Measurements from ENCODE around the gene ATG16L2. TPM values are rescaled to one million over a fixed set of nuclear protein-coding genes. Genes with fewer than 3 reads are reported as not detected.

Gene ATG16L2
- total and polyA plus RNA-seq, 8 donors, result 4.5 to 75.7 (median 13.2) TPM

GRCh38 chr11:72829884-72830533 lies 15.8 kb downstream of the ATG16L2 start:
- H3K27me3 ChIP-seq, result no peaks in the 10 kb centered on the region
- ATAC-seq (no peak), DNase-seq (peak in 1 of 6 donors; percentile 54), FAIRE-seq (no peak)
- TF ChIP-seq, protein P1, sequence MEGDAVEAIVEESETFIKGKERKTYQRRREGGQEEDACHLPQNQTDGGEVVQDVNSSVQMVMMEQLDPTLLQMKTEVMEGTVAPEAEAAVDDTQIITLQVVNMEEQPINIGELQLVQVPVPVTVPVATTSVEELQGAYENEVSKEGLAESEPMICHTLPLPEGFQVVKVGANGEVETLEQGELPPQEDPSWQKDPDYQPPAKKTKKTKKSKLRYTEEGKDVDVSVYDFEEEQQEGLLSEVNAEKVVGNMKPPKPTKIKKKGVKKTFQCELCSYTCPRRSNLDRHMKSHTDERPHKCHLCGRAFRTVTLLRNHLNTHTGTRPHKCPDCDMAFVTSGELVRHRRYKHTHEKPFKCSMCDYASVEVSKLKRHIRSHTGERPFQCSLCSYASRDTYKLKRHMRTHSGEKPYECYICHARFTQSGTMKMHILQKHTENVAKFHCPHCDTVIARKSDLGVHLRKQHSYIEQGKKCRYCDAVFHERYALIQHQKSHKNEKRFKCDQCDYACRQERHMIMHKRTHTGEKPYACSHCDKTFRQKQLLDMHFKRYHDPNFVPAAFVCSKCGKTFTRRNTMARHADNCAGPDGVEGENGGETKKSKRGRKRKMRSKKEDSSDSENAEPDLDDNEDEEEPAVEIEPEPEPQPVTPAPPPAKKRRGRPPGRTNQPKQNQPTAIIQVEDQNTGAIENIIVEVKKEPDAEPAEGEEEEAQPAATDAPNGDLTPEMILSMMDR (IDR thresholded peaks at IDR 0.05), result no peak
- WGBS, 2 donors, result 93 to 94% methylated on average over 4 to 5 of the region's 5 CpGs
- no peaks in the 10 kb centered on the region for H3K4me1 ChIP-seq
- H3K4me3 ChIP-seq, result no peak overlapping the region
- H3K27ac ChIP-seq, result no peak overlapping the region
- no peaks in the 10 kb centered on the region for H3K36me3 ChIP-seq
- intact Hi-C loops (cut with DNase I), result loop anchor here (5.0 to 10.0 kb wide), 3 partner anchors 345 to 415 kb away; no protein-coding TSS in a partner anchor
- H3K9me3 ChIP-seq, result no peaks in the 10 kb centered on the region

DNA sequence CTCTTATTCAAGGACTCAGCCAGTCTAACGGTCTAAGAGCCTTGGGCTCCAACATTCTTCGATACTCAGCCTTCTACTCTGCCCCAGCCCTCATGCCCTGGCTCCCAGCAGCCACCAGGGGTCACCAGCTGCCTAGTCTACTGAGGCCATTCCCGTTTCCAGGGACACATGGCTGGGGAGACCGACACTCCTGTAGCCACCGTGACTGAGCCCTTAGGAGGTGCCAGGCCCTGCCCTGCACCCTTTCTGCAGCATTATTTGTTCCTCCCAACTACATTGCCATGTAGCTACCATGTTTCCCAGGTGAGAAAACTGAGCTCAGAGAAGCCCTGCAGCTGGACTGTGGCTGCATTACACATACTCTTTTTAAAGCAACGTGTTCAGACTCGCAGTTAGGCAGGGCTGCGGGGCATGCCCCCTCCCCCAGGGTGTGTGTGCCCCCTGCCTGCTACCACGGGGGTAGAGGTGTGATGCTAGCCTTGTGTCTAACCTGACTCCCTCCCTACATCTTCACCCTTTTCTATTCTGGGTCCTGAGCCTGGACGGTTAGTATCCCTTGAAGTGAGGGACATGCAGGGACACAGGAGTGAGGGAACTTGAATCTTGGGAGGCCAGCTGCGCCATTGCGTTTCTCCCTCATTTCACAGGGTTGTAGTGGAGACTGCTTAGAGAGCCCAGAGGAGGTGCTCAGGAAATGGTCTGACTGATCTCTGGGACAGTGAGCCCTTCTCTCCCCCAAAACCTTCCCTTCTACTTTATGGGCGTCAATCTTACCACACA lies 17.5 kb downstream of the ATG16L2 start:
- Histone ChIP-seq H3K27me3 (no peaks in the 10 kb centered on the region), H3K4me3 (no peak overlapping the region), H3K9me3 (no peaks in the 10 kb centered on the region), H3K27ac (no peak overlapping the region), H3K4me1 (no peaks in the 10 kb centered on the region), H3K36me3 (no peaks in the 10 kb centered on the region)
- ATAC-seq (peak; percentile 90 to 95 (median 92)), DNase-seq (peak; percentile 76 to 93 (median 84)), FAIRE-seq (peak; percentile 32)
- 47 to 54% methylated on average over 13 of the region's 13 CpGs for WGBS, 2 donors
- TF ChIP-seq, protein P1 (IDR thresholded peaks at IDR 0.05), result peak; percentile 84 to 96 (median 92)
- intact Hi-C loops (cut with DNase I), result loop anchor here in 1 of 3 donors (2.0 kb wide), 1 partner anchor 347 kb away; no protein-coding TSS in a partner anchor

- no peaks in the 10 kb centered on the region for H3K9me3 ChIP-seq
- no peaks in the 10 kb centered on the region for H3K36me3 ChIP-seq
- no peaks in the 10 kb centered on the region for H3K4me1 ChIP-seq
- intact Hi-C loops (cut with DNase I), result loop anchor here in 1 of 3 donors (2.0 kb wide), 1 partner anchor 346 kb away; no protein-coding TSS in a partner anchor
- H3K4me3 ChIP-seq, result no peak overlapping the region
- DNase-seq (no peak), FAIRE-seq (no peak), ATAC-seq (no peak)
- TF ChIP-seq, protein P1 (IDR thresholded peaks at IDR 0.05), result no peak
- WGBS, 2 donors, result 70 to 77% methylated on average over 9 of the region's 9 CpGs
- H3K27ac ChIP-seq, result no peak overlapping the region
- H3K27me3 ChIP-seq, result no peaks in the 10 kb centered on the region
Observed at GRCh38 chr11:72832301-72833082, 18.3 kb downstream of the ATG16L2 start.

DNA sequence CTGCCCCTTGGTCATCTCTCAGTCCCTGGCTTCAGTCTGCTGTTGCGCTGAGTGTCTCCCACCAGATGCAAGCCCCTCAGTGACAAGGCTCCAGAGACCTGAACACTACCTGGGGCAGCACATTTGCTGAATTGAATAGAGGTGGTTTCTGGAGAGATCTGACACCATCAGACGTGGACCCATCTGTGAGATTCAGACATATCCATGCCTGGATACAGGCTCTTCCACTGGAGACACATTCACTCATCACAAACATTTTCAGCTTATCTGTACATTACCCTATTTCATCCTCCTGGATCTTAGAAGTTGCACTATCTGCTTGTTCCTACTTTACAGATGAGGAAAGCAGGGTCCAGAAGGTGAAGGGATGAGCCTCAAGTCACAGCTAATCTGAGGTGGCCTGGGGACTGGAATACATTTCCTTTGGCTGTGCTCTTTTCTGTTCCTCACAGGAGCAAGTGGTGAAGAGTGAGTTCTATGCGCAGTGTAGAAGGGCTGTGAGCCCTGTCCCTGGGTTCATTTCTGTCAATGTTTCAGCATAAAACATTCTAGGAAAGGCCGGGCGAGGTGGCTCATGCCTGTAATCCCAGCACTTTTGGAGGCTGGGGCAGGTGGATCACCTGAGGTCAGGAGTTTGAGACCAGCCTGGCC lies 19.0 kb downstream of the ATG16L2 start:
- Histone ChIP-seq H3K9me3 (no peaks in the 10 kb centered on the region), H3K4me3 (no peak overlapping the region), H3K36me3 (peaks cover 0 to 4% (median 0%) of the 10 kb centered on the region in 3 donors), H3K27me3 (no peaks in the 10 kb centered on the region), H3K4me1 (no peaks in the 10 kb centered on the region), H3K27ac (no peak overlapping the region)
- TF ChIP-seq, protein P1 (IDR thresholded peaks at IDR 0.05), result no peak
- 93 to 99% methylated on average over 5 of the region's 5 CpGs for WGBS, 2 donors
- intact Hi-C loops (cut with DNase I), result loop anchor here in 1 of 3 donors (2.0 kb wide), 1 partner anchor 346 kb away; no protein-coding TSS in a partner anchor
- DNase-seq (no peak), ATAC-seq (no peak), FAIRE-seq (no peak)
